Tibial nerve (tissue), 4 donors: Measurements from ENCODE around the gene FBXW5. TPM values are rescaled to one million over a fixed set of nuclear protein-coding genes. Genes with fewer than 3 reads are reported as not detected.

ENCODE experiments used
- DNase-seq, 2 donors: peaks; one replicate each; pipeline ENCODE4 v3.0.0-alpha.2; 2019; ENCODE audit warnings: low spot score in 2 of 2
- H3K27ac ChIP-seq, 4 donors: fragments of 200-600 bp; sonication (generic) in 3 of 4; one replicate each; pipeline ENCODE4 v1.5.1; 2017 to 2019; ENCODE audit warnings: mild to moderate bottlenecking in 1 of 4
- H3K27me3 ChIP-seq, 2 donors: fragments of 200-600 bp; sonication (generic) in 1 of 2; one replicate each; pipeline versions ENCODE4 v1.5.1 to v1.6.0; 2017 to 2019
- H3K36me3 ChIP-seq, 3 donors: fragments of 200-600 bp; sonication (generic); one replicate each; pipeline ENCODE4 v1.5.1; 2018 to 2019
- H3K4me1 ChIP-seq, 4 donors: fragments of 200-600 bp; sonication (generic) in 3 of 4; one replicate each; pipeline ENCODE4 v1.5.1; 2017 to 2019
- H3K4me3 ChIP-seq, 4 donors: fragments of 200-600 bp; sonication (generic) in 3 of 4; one replicate each; pipeline ENCODE4 v1.5.1; 2017 to 2019; ENCODE audit warnings: mild to moderate bottlenecking in 1 of 4, moderate library complexity in 1 of 4
- H3K9me3 ChIP-seq, 4 donors: fragments of 200-600 bp; sonication (generic) in 3 of 4; one replicate each; pipeline ENCODE4 v1.5.1; 2017 to 2019
- EP300 ChIP-seq, 2 donors: sonication (generic); formaldehyde crosslinking; IDR thresholded peaks; one replicate each; pipeline ENCODE4 v1.6.1; 2017; ENCODE audit warnings: antibody characterized with exemption in 2 of 2, mild to moderate bottlenecking in 1 of 2
- POLR2A ChIP-seq, 2 donors: fragments of 450-650 bp; IDR thresholded peaks; one replicate each; pipeline ENCODE4 v1.6.1; 2017; ENCODE audit warnings: antibody characterized with exemption in 2 of 2, mild to moderate bottlenecking in 2 of 2, moderate library complexity in 2 of 2
- WGBS, 2 donors: methylation state at CpG; one replicate each; pipeline ENCODE4 v1.1.5; 2018; 5-methylcytosine and 5-hydroxymethylcytosine counted together
- total RNA-seq, 4 donors: library from RNA; depleted of rRNA; stranded (reverse); fragments of >200 nt; gene quantifications; one replicate each; pipeline ENCODE4 v1.1.0, GENCODE V29; 2016
- TF ChIP-seq, protein P1 (sequence below), 5 experiments: fragments of 200-600 bp in 3 of 5; fragments of 450-650 bp in 2 of 5; sonication (generic) in 3 of 5; IDR thresholded peaks; one replicate each; pipeline ENCODE4 v1.5.1; 2016 to 2019; ENCODE audit warnings: antibody characterized with exemption in 5 of 5, mild to moderate bottlenecking in 3 of 5, moderate library complexity in 2 of 5

The FBXW5 gene
- total RNA-seq, 4 donors from 2014 or later = 138 to 227 (median 193) TPM

- Histone ChIP-seq H3K4me3 (no peak overlapping the region), H3K36me3 (peaks cover 0 to 5% (median 0%) of the 10 kb centered on the region in 3 donors), H3K4me1 (peaks cover 0 to 39% (median 23%) of the 10 kb centered on the region in 4 donors), H3K9me3 (no peaks in the 10 kb centered on the region), H3K27ac (no peak overlapping the region), H3K27me3 (peaks cover 0 to 28% of the 10 kb centered on the region in 2 donors)
- TF ChIP-seq, protein P1, sequence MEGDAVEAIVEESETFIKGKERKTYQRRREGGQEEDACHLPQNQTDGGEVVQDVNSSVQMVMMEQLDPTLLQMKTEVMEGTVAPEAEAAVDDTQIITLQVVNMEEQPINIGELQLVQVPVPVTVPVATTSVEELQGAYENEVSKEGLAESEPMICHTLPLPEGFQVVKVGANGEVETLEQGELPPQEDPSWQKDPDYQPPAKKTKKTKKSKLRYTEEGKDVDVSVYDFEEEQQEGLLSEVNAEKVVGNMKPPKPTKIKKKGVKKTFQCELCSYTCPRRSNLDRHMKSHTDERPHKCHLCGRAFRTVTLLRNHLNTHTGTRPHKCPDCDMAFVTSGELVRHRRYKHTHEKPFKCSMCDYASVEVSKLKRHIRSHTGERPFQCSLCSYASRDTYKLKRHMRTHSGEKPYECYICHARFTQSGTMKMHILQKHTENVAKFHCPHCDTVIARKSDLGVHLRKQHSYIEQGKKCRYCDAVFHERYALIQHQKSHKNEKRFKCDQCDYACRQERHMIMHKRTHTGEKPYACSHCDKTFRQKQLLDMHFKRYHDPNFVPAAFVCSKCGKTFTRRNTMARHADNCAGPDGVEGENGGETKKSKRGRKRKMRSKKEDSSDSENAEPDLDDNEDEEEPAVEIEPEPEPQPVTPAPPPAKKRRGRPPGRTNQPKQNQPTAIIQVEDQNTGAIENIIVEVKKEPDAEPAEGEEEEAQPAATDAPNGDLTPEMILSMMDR (IDR thresholded peaks at IDR 0.05) = no peak
- no peak for TF ChIP-seq POLR2A (IDR thresholded peaks at IDR 0.05)
- TF ChIP-seq EP300 (IDR thresholded peaks at IDR 0.05) = no peak
- 90 to 91% methylated on average over 4 of the region's 4 CpGs for WGBS, 2 donors
- no peak for DNase-seq
These were observed 44.3 kb upstream of the FBXW5 start for GRCh38 chr9:136988872-136989271.

DNA sequence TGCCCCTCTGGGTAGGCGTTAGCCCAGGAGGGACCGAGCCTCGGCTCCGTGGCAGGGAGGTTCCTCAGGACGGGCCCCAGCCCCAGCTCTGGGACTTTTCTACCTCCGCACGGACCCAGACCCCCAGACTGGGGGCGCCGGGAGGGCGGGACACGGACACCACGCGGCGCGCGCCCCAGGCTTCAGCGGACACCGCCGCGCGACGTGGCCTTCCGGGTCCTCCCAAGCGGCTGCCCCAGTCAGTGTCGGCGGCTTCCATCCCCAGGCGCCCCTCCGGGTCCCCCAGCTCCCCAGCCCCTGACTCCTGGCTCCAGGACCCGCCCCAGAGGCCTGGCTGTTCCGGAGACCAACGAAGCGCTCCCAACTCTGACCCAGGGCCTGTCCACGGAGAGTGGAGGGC, 41.3 kb upstream of the FBXW5 start:
- Histone ChIP-seq H3K27me3 (peaks cover 0 to 37% of the 10 kb centered on the region in 2 donors), H3K9me3 (no peaks in the 10 kb centered on the region), H3K36me3 (no peaks in the 10 kb centered on the region), H3K27ac (no peak overlapping the region), H3K4me1 (peaks cover 0 to 28% (median 9%) of the 10 kb centered on the region in 4 donors), H3K4me3 (no peak overlapping the region)
- TF ChIP-seq POLR2A (IDR thresholded peaks at IDR 0.05) (no peak), EP300 (IDR thresholded peaks at IDR 0.05) (no peak)
- TF ChIP-seq, protein P1 (IDR thresholded peaks at IDR 0.05) = no peak
- no peak for DNase-seq
- 36% methylated on average over 27 of the region's 33 CpGs; no CpG with 5 or more reads in 1 of the 2 donors for WGBS, 2 donors

GRCh38 chr9:136985027-136985602, 40.6 kb upstream of the FBXW5 start:
- H3K27ac ChIP-seq = no peak overlapping the region
- peaks cover 0 to 5% (median 0%) of the 10 kb centered on the region in 3 donors for H3K36me3 ChIP-seq
- TF ChIP-seq, protein P1 (IDR thresholded peaks at IDR 0.05) = no peak
- TF ChIP-seq EP300 (IDR thresholded peaks at IDR 0.05) = no peak
- TF ChIP-seq POLR2A (IDR thresholded peaks at IDR 0.05) = no peak
- peaks cover 0 to 37% of the 10 kb centered on the region in 2 donors for H3K27me3 ChIP-seq
- 31 to 33% methylated on average over 6 to 31 of the region's 48 CpGs for WGBS, 2 donors
- H3K4me1 ChIP-seq = peaks cover 0 to 32% (median 9%) of the 10 kb centered on the region in 4 donors
- H3K4me3 ChIP-seq = peak overlapping the region in 1 of 4 donors; percentile 5
- H3K9me3 ChIP-seq = no peaks in the 10 kb centered on the region
- no peak for DNase-seq

DNA sequence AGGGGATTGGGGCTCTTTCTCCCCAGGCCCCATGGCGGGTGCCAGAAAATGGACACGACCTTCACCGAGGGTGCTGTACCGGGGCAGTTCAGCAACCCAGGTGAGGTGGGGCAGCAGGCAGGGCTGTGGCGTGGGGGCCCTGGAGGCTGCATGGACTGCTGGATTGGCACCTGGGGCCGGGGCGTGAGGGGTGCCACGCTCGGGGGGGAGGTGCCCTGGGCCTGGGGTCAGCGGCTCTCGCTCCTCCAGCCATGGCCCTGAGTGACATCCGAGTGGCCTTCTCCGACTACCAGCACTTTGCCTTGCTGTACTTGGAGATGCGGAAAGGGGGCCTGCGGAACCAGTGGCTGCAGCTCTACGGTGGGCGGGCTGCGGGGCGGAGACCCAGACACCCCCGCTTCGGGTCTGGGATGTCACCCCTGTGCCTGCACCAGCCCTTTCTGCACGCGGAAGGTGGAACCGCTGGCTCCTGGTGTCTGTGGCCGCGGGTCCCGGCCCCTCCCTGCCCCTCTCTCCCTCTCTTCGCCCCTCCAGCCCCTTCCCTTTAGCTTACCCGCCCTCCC, 40.0 kb upstream of the FBXW5 start:
- no peak overlapping the region for H3K4me3 ChIP-seq
- H3K27ac ChIP-seq = no peak overlapping the region
- TF ChIP-seq POLR2A (IDR thresholded peaks at IDR 0.05) = peak in 1 of 2 donors; percentile 15
- TF ChIP-seq, protein P1 (IDR thresholded peaks at IDR 0.05) = no peak
- DNase-seq = no peak
- no peaks in the 10 kb centered on the region for H3K9me3 ChIP-seq
- peaks cover 0 to 37% of the 10 kb centered on the region in 2 donors for H3K27me3 ChIP-seq
- H3K4me1 ChIP-seq = peaks cover 0 to 37% (median 9%) of the 10 kb centered on the region in 4 donors
- H3K36me3 ChIP-seq = peaks cover 0 to 5% (median 0%) of the 10 kb centered on the region in 3 donors
- 56 to 66% methylated on average over 18 to 27 of the region's 29 CpGs for WGBS, 2 donors

DNA sequence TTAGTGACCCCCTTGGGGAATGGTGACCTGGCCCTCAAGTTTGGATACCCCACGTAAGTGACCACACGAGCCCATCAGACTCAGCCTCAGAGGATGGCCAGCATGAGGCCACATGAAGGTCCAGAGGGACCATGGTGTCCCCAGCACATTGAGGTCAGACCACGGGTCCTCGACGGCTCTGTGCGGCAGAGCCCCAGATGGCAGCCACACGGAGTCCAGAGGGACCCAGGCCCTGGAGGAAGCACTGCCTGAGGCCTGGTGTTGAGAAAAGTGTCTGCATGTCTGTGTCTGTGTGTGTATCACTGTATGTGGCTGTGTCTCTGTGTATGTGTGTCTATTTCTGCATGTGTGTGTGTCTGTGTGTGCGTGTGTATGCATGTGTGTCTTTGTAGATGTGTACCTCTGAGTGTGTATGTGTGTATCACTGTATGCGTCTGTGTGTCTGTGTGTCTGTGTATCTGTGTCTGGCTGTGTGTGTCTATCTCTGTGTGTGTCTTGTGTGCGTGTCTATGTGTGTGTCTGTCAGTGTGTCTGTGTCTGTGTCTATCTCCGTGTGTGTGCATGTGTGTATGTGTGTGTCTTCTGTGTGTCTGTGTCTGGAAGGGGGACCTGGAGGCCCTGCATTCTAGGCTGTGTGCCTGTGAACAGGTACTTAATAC, 39.2 kb upstream of the FBXW5 start:
- Histone ChIP-seq H3K27ac (no peak overlapping the region), H3K27me3 (peaks cover 0 to 37% of the 10 kb centered on the region in 2 donors), H3K9me3 (no peaks in the 10 kb centered on the region), H3K36me3 (peaks cover 0 to 5% (median 0%) of the 10 kb centered on the region in 3 donors), H3K4me3 (no peak overlapping the region), H3K4me1 (peaks cover 0 to 42% (median 9%) of the 10 kb centered on the region in 4 donors)
- no peak for DNase-seq
- TF ChIP-seq, protein P1 (IDR thresholded peaks at IDR 0.05) = no peak
- TF ChIP-seq POLR2A (IDR thresholded peaks at IDR 0.05) (no peak), EP300 (IDR thresholded peaks at IDR 0.05) (peak in 1 of 2 donors; percentile 33)
- 74 to 84% methylated on average over 9 to 11 of the region's 11 CpGs for WGBS, 2 donors
